ENCODE measurements around the gene CEP104.

DNA sequence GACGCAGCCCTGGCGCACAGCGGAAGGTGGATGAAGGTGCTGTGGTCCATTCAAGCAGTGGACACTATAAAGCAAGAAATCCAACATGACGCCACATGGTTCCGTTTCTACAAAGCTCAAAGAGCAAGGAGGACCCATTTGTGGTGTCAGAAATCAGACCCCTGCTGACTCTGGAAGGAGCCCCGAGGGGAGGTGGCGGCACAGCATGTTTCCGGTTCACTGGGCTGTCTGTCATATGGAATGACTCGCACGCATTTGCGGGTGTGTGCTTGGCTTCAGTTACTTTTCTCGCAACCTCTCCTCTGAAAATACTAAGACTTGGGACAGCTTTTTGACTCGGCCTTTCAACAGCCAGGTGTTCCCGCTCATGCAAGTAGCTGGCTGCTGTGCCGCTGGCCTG lies 31.7 kb downstream of the CEP104 start:
- TF ChIP-seq RAD21 (CRISPR knock-in tag; conservative IDR thresholded peaks at IDR 0.05 in 1 of 2, IDR thresholded peaks at IDR 0.05 in 1 of 2) (no peak), GATA2 (CRISPR knock-in tag; IDR thresholded peaks at IDR 0.05) (no peak), ZNF311 (CRISPR knock-in tag; IDR thresholded peaks at IDR 0.05) (no peak), TAF15 (IDR thresholded peaks at IDR 0.05; ENCODE audit: low read depth, low read length) (no peak), ZNF780A (CRISPR knock-in tag; IDR thresholded peaks at IDR 0.05) (no peak), ZNF184 (CRISPR knock-in tag; IDR thresholded peaks at IDR 0.05) (no peak), HNRNPLL (IDR thresholded peaks at IDR 0.05; ENCODE audit: low read depth, low read length, poor library complexity, severe bottlenecking) (no peak), ZNF41 (CRISPR knock-in tag; conservative IDR thresholded peaks at IDR 0.05) (no peak), POLR2AphosphoS5 (IDR thresholded peaks at IDR 0.05; ENCODE audit: control insufficient read depth, insufficient read depth, low read depth, low read length) (no peak)
- TF ChIP-seq, protein P1, sequence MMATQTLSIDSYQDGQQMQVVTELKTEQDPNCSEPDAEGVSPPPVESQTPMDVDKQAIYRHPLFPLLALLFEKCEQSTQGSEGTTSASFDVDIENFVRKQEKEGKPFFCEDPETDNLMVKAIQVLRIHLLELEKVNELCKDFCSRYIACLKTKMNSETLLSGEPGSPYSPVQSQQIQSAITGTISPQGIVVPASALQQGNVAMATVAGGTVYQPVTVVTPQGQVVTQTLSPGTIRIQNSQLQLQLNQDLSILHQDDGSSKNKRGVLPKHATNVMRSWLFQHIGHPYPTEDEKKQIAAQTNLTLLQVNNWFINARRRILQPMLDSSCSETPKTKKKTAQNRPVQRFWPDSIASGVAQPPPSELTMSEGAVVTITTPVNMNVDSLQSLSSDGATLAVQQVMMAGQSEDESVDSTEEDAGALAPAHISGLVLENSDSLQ (IDR thresholded peaks at IDR 0.05): no peak
- TF ChIP-seq, protein P2, sequence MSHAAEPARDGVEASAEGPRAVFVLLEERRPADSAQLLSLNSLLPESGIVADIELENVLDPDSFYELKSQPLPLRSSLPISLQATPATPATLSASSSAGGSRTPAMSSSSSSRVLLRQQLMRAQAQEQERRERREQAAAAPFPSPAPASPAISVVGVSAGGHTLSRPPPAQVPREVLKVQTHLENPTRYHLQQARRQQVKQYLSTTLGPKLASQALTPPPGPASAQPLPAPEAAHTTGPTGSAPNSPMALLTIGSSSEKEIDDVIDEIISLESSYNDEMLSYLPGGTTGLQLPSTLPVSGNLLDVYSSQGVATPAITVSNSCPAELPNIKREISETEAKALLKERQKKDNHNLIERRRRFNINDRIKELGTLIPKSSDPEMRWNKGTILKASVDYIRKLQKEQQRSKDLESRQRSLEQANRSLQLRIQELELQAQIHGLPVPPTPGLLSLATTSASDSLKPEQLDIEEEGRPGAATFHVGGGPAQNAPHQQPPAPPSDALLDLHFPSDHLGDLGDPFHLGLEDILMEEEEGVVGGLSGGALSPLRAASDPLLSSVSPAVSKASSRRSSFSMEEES (CRISPR knock-in tag; IDR thresholded peaks at IDR 0.05): no peak
- TF ChIP-seq, protein P3, sequence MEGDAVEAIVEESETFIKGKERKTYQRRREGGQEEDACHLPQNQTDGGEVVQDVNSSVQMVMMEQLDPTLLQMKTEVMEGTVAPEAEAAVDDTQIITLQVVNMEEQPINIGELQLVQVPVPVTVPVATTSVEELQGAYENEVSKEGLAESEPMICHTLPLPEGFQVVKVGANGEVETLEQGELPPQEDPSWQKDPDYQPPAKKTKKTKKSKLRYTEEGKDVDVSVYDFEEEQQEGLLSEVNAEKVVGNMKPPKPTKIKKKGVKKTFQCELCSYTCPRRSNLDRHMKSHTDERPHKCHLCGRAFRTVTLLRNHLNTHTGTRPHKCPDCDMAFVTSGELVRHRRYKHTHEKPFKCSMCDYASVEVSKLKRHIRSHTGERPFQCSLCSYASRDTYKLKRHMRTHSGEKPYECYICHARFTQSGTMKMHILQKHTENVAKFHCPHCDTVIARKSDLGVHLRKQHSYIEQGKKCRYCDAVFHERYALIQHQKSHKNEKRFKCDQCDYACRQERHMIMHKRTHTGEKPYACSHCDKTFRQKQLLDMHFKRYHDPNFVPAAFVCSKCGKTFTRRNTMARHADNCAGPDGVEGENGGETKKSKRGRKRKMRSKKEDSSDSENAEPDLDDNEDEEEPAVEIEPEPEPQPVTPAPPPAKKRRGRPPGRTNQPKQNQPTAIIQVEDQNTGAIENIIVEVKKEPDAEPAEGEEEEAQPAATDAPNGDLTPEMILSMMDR (IDR thresholded peaks at IDR 0.05 in 2 of 3, conservative IDR thresholded peaks at IDR 0.05 in 1 of 3; ENCODE audit: insufficient read depth in 2 of 3, low read depth in 1 of 3, low read length in 3 of 3): no peak
- TF ChIP-seq, protein P4, sequence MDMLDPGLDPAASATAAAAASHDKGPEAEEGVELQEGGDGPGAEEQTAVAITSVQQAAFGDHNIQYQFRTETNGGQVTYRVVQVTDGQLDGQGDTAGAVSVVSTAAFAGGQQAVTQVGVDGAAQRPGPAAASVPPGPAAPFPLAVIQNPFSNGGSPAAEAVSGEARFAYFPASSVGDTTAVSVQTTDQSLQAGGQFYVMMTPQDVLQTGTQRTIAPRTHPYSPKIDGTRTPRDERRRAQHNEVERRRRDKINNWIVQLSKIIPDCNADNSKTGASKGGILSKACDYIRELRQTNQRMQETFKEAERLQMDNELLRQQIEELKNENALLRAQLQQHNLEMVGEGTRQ (CRISPR knock-in tag; IDR thresholded peaks at IDR 0.05): no peak
- TF ChIP-seq, protein P5, sequence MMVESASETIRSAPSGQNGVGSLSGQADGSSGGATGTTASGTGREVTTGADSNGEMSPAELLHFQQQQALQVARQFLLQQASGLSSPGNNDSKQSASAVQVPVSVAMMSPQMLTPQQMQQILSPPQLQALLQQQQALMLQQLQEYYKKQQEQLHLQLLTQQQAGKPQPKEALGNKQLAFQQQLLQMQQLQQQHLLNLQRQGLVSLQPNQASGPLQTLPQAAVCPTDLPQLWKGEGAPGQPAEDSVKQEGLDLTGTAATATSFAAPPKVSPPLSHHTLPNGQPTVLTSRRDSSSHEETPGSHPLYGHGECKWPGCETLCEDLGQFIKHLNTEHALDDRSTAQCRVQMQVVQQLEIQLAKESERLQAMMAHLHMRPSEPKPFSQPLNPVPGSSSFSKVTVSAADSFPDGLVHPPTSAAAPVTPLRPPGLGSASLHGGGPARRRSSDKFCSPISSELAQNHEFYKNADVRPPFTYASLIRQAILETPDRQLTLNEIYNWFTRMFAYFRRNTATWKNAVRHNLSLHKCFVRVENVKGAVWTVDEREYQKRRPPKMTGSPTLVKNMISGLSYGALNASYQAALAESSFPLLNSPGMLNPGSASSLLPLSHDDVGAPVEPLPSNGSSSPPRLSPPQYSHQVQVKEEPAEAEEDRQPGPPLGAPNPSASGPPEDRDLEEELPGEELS (CRISPR knock-in tag; IDR thresholded peaks at IDR 0.05; ENCODE audit: borderline replicate concordance): no peak
